ENCODE data around the gene MYO1F.
A peak's percentile ranks its signal among the peaks of the same experiment; 100 is the strongest.

Gene MYO1F

GRCh38 chr19:8589177-8589714 is 12.0 kb upstream of the MYO1F start:
- Histone ChIP-seq H4K20me1 (ENCODE audit: insufficient read depth) (no peaks in the 10 kb centered on the region), H3K36me3 (ENCODE audit: insufficient read depth) (no peaks in the 10 kb centered on the region), H3K4me3 (IDR thresholded peaks at IDR 0.05; ENCODE audit: insufficient read depth, low read depth, low read length) (no peak overlapping the region), H3K4me2 (no peak overlapping the region), H3K4me1 (ENCODE audit: low read depth, poor library complexity, severe bottlenecking) (no peaks in the 10 kb centered on the region), H2AFZ (ENCODE audit: low read depth) (no peak overlapping the region), H3K27me3 (ENCODE audit: insufficient read depth, low read depth) (peaks cover 6% of the 10 kb centered on the region; the same call in 1 of the 2 replicates), H3K79me2 (ENCODE audit: insufficient read depth, low read depth) (no peaks in the 10 kb centered on the region), H3K9ac (no peak overlapping the region), H3K27ac (no peak overlapping the region)
- no peak for TF ChIP-seq CTCF (conservative IDR thresholded peaks at IDR 0.05; ENCODE audit: low read depth, low read length)

GRCh38 chr19:8585894-8586750 is 8.9 kb upstream of the MYO1F start:
- Histone ChIP-seq H3K27me3 (ENCODE audit: insufficient read depth, low read depth) (peaks cover 9% of the 10 kb centered on the region; the same call in 1 of the 2 replicates), H3K9ac (no peak overlapping the region), H3K4me2 (no peak overlapping the region), H4K20me1 (ENCODE audit: insufficient read depth) (no peaks in the 10 kb centered on the region), H3K79me2 (ENCODE audit: insufficient read depth, low read depth) (no peaks in the 10 kb centered on the region), H3K36me3 (ENCODE audit: insufficient read depth) (no peaks in the 10 kb centered on the region), H2AFZ (ENCODE audit: low read depth) (no peak overlapping the region), H3K4me3 (IDR thresholded peaks at IDR 0.05; ENCODE audit: insufficient read depth, low read depth, low read length) (no peak overlapping the region), H3K27ac (no peak overlapping the region), H3K4me1 (ENCODE audit: low read depth, poor library complexity, severe bottlenecking) (no peaks in the 10 kb centered on the region)
- peak; percentile 35; the same call in 1 of the 2 replicates for TF ChIP-seq CTCF (conservative IDR thresholded peaks at IDR 0.05; ENCODE audit: low read depth, low read length)

DNA sequence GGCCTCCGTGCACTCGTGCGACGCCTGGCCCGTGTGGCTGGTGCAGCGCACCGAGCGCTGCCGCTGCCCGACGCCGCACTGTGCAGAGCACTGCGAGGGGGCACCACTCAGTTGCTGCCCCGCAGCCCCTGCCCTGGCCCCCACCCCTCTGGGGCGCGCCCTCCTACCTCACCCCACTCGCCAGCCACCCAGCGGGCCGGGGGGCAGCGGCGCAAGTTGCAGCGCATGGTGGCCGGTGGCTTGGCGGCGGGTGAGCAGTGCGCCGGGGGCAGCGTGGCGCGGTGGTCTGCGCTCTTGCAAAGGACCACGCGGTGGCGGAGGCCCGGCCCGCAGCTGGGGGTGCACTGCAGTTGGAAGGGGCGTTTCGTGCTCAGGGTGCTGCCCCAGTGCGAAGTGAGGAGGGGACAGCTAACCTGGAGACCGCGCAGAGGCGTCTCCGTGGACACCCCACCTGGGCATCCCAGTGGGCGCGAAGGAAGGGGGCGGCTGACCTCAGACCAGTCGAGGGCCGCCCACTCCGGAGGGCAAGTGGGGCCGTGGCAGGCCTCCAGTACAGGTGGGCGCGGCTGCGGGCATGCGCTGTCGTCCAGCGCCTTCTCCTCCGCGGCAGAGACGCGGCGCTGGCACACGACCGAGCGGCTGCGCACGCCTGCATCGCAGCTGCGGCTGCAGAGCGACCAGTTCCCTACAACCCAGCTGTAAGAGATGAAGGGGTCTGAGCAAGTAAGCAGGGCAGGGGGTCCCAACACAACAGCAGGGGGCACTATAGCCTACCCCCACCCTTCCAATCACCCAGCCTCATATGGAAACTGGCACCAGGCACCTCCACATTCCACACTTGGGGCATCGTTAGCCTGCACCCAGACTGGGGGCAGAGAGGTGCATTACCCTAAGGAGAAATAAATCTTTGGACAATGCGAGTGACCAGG is 8.0 kb upstream of the MYO1F start:
- no peak for TF ChIP-seq CTCF (conservative IDR thresholded peaks at IDR 0.05; ENCODE audit: low read depth, low read length)
- Histone ChIP-seq H3K36me3 (ENCODE audit: insufficient read depth) (no peaks in the 10 kb centered on the region), H3K79me2 (ENCODE audit: insufficient read depth, low read depth) (no peaks in the 10 kb centered on the region), H3K4me1 (ENCODE audit: low read depth, poor library complexity, severe bottlenecking) (no peaks in the 10 kb centered on the region), H3K9ac (no peak overlapping the region), H3K27ac (no peak overlapping the region), H3K27me3 (ENCODE audit: insufficient read depth, low read depth) (peaks cover 9% of the 10 kb centered on the region; the same call in 1 of the 2 replicates), H4K20me1 (ENCODE audit: insufficient read depth) (no peaks in the 10 kb centered on the region), H3K4me2 (no peak overlapping the region), H2AFZ (ENCODE audit: low read depth) (no peak overlapping the region), H3K4me3 (IDR thresholded peaks at IDR 0.05; ENCODE audit: insufficient read depth, low read depth, low read length) (no peak overlapping the region)

GRCh38 chr19:8580710-8581281 is 3.6 kb upstream of the MYO1F start:
- H3K79me2 ChIP-seq (ENCODE audit: insufficient read depth, low read depth) = no peaks in the 10 kb centered on the region
- peaks cover 12% of the 10 kb centered on the region; the same call in 1 of the 2 replicates for H3K27me3 ChIP-seq (ENCODE audit: insufficient read depth, low read depth)
- no peaks in the 10 kb centered on the region for H3K4me1 ChIP-seq (ENCODE audit: low read depth, poor library complexity, severe bottlenecking)
- no peaks in the 10 kb centered on the region for H3K36me3 ChIP-seq (ENCODE audit: insufficient read depth)
- H3K4me3 ChIP-seq (IDR thresholded peaks at IDR 0.05; ENCODE audit: insufficient read depth, low read depth, low read length) = no peak overlapping the region
- no peak overlapping the region for H3K27ac ChIP-seq
- H3K9ac ChIP-seq = no peak overlapping the region
- H2AFZ ChIP-seq (ENCODE audit: low read depth) = no peak overlapping the region
- H4K20me1 ChIP-seq (ENCODE audit: insufficient read depth) = no peaks in the 10 kb centered on the region
- peak; percentile 91 for TF ChIP-seq CTCF (conservative IDR thresholded peaks at IDR 0.05; ENCODE audit: low read depth, low read length)
- no peak overlapping the region for H3K4me2 ChIP-seq
